ENCODE data around the gene SAP30L. TPM values are rescaled to one million over a fixed set of nuclear protein-coding genes. Genes with fewer than 3 reads are reported as not detected.
A peak's percentile ranks its signal among the peaks of the same experiment; 100 is the strongest.

Gene SAP30L
- total and polyA plus RNA-seq, 12 donors, result 22.5 to 65.1 (median 36.8) TPM

GRCh38 chr5:154467655-154468354, 22.0 kb downstream of the SAP30L start:
- DNase-seq, result peak; percentile 62 to 93 (median 79)
- intact Hi-C loops (cut with DNase I), result loop anchor here (5.0 kb wide), 1 partner anchor 139 kb away; no protein-coding TSS in a partner anchor
- 32 to 38% (median 34%) methylated on average over 18 of the region's 18 CpGs for WGBS, 4 donors

DNA sequence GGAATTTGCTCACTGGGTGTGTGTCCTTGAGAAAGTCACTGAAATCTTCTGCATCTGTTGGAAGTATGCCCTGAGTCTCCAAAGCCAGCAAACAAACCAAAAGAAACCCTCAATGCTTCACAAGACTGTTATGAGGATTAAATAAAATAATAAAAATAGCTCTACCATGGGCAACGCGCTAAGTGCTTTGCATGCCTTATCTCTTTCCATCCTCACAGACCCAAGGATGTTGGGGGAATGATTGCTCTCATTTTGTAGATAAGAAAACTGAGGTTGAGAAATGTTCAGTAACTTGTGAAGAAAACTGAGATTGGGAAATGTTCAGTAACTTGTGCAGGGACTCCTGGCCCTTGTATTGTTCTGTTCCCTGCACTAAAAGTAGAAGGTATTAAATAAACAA, 24.3 kb downstream of the SAP30L start:
- no peak overlapping the region for H3K27ac ChIP-seq
- intact Hi-C loops (cut with DNase I), result no loop called here
- no peaks in the 10 kb centered on the region for H3K36me3 ChIP-seq (replicated peaks in 1 of 2)
- H3K9me3 ChIP-seq (replicated peaks in 1 of 3), result no peaks in the 10 kb centered on the region
- TF ChIP-seq POLR2A (IDR thresholded peaks at IDR 0.05), result no peak
- TF ChIP-seq, protein P1, sequence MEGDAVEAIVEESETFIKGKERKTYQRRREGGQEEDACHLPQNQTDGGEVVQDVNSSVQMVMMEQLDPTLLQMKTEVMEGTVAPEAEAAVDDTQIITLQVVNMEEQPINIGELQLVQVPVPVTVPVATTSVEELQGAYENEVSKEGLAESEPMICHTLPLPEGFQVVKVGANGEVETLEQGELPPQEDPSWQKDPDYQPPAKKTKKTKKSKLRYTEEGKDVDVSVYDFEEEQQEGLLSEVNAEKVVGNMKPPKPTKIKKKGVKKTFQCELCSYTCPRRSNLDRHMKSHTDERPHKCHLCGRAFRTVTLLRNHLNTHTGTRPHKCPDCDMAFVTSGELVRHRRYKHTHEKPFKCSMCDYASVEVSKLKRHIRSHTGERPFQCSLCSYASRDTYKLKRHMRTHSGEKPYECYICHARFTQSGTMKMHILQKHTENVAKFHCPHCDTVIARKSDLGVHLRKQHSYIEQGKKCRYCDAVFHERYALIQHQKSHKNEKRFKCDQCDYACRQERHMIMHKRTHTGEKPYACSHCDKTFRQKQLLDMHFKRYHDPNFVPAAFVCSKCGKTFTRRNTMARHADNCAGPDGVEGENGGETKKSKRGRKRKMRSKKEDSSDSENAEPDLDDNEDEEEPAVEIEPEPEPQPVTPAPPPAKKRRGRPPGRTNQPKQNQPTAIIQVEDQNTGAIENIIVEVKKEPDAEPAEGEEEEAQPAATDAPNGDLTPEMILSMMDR (IDR thresholded peaks at IDR 0.05), result no peak
- no peak for DNase-seq
- no peak overlapping the region for H3K4me3 ChIP-seq
- no peaks in the 10 kb centered on the region for H3K4me1 ChIP-seq (replicated peaks in 1 of 2)
- 22 to 26% (median 25%) methylated on average over 2 of the region's 2 CpGs for WGBS, 4 donors
- peaks cover 52% of the 10 kb centered on the region for H3K27me3 ChIP-seq

More at GRCh38 chr5:154467655-154468354, 22.0 kb downstream of the SAP30L start:
- Histone ChIP-seq H3K9me3 (replicated peaks in 1 of 3) (no peaks in the 10 kb centered on the region), H3K27me3 (peaks cover 31% of the 10 kb centered on the region), H3K27ac (no peak overlapping the region), H3K36me3 (replicated peaks in 1 of 2) (no peaks in the 10 kb centered on the region), H3K4me1 (replicated peaks in 1 of 2) (no peaks in the 10 kb centered on the region), H3K4me3 (no peak overlapping the region)
- TF ChIP-seq POLR2A (IDR thresholded peaks at IDR 0.05), result no peak
- TF ChIP-seq, protein P1 (IDR thresholded peaks at IDR 0.05), result peak; percentile 65 to 97 (median 82)

- no peaks in the 10 kb centered on the region for H3K36me3 ChIP-seq (replicated peaks in 1 of 2)
- peaks cover 62% of the 10 kb centered on the region for H3K27me3 ChIP-seq
- TF ChIP-seq POLR2A (IDR thresholded peaks at IDR 0.05), result no peak
- TF ChIP-seq, protein P1 (IDR thresholded peaks at IDR 0.05), result no peak
These were observed 25.4 kb downstream of the SAP30L start for GRCh38 chr5:154470947-154471870.

DNA sequence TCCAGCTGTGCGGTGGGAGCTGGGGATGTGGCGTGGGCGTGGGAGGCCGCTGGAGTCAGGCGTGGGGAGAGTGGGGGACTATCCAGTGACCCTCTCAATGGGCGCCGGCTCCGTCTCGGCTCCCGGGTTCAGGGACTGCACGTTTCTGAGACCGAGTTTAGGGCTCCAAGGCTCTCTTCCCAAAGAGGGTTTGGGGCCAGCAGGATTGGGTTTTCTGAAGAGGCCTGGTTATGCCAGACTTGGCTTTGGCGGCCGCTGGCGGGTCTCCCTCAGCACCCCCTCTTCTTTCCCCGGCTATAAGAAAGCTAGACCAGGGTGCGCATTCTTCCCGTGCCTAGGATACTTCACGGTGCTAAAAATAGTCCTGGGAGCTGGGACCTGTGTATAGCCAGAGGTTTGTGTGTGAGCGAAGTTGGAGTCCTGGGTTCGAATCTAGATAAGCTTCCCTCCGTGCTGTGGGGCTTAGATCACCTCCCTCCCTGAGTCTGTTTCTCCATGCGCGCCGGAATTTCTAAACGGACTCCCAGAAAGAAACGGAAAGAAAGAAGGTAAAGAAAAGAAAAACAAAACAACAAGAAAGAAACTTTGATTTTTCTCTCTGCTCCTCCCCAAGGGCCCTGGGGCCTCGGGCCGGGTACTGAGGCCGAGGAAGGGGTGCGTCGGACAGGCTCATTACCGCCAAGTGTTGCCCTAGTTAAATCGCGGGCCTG, 27.2 kb downstream of the SAP30L start:
- no peak for DNase-seq
- no peak overlapping the region for H3K27ac ChIP-seq
- WGBS, 4 donors, result 9 to 18% (median 11%) methylated on average over 21 to 35 of the region's 35 CpGs
- TF ChIP-seq, protein P1 (IDR thresholded peaks at IDR 0.05), result no peak
- no peak for TF ChIP-seq POLR2A (IDR thresholded peaks at IDR 0.05)
- intact Hi-C loops (cut with DNase I), result no loop called here
- peaks cover 80% of the 10 kb centered on the region for H3K27me3 ChIP-seq
- no peaks in the 10 kb centered on the region for H3K9me3 ChIP-seq (replicated peaks in 1 of 3)
- no peak overlapping the region for H3K4me3 ChIP-seq
- no peaks in the 10 kb centered on the region for H3K36me3 ChIP-seq (replicated peaks in 1 of 2)
- peaks cover 0 to 10% of the 10 kb centered on the region in 2 donors for H3K4me1 ChIP-seq (replicated peaks in 1 of 2)

More at GRCh38 chr5:154470947-154471870, 25.4 kb downstream of the SAP30L start:
- H3K4me3 ChIP-seq, result no peak overlapping the region
- no peak for DNase-seq
- no peaks in the 10 kb centered on the region for H3K9me3 ChIP-seq (replicated peaks in 1 of 3)
- intact Hi-C loops (cut with DNase I), result no loop called here
- 25 to 33% (median 26%) methylated on average over 11 of the region's 11 CpGs for WGBS, 4 donors
- no peaks in the 10 kb centered on the region for H3K4me1 ChIP-seq (replicated peaks in 1 of 2)
- H3K27ac ChIP-seq, result no peak overlapping the region
